Measurements from ENCODE around the gene GPHA2. TPM values are rescaled to one million over a fixed set of nuclear protein-coding genes. Genes with fewer than 3 reads are reported as not detected.

Gene GPHA2, protein sequence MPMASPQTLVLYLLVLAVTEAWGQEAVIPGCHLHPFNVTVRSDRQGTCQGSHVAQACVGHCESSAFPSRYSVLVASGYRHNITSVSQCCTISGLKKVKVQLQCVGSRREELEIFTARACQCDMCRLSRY
- not detected in 2 replicates for total RNA-seq

DNA sequence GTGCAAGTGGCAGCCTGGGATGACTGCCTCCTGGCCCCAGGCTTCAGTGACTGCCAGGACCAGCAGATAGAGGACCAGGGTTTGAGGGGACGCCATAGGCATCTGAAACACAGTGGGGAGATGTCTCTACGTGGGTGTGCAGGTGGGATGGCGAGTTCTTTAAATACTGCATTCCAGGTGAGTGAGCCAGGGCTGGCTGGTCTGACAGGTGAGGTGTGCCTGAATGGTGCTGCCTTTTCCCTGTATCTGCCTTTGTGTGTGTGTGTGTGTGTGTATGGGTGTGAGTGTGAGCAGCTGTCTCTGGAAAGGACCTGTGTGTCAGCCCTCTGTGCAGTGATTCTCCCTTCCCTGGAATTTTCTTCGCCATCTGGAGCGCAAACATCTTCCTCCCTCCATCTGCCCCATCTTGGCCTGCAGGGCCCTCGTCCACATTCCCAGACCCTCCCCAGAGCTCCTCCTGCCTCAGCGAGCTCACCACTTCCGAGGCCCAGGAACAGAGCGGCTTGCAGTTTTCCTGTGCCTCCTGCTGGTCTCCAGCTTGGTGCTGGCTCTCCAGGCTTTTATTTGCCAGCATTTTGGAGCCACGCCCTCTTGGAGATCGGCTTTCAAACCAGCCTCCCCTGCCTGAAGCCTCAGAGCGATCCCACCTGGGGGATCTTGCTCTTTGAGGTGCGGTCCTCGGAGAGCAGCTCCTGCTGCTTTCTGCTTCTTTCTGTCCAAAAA is at the start of gene GPHA2:
Gene GPHA2 (minus strand): TSS at position 535 of the 723 bp plus-strand sequence. CDS start 433 bp downstream, at position 102.

GRCh38 chr11:64971421-64972233 is 35.9 kb upstream of the GPHA2 start, which contains the start of gene MAJIN:
Gene MAJIN (minus strand): TSS chr11:64972108. CDS start chr11:64959405, 12,703 bp downstream.

GRCh38 chr11:64923944-64924909 is 11.5 kb downstream of the GPHA2 start, which contains the start of gene PPP2R5B:
Gene PPP2R5B (plus strand): TSS chr11:64924689. CDS start chr11:64925735, 1,046 bp downstream.

DNA sequence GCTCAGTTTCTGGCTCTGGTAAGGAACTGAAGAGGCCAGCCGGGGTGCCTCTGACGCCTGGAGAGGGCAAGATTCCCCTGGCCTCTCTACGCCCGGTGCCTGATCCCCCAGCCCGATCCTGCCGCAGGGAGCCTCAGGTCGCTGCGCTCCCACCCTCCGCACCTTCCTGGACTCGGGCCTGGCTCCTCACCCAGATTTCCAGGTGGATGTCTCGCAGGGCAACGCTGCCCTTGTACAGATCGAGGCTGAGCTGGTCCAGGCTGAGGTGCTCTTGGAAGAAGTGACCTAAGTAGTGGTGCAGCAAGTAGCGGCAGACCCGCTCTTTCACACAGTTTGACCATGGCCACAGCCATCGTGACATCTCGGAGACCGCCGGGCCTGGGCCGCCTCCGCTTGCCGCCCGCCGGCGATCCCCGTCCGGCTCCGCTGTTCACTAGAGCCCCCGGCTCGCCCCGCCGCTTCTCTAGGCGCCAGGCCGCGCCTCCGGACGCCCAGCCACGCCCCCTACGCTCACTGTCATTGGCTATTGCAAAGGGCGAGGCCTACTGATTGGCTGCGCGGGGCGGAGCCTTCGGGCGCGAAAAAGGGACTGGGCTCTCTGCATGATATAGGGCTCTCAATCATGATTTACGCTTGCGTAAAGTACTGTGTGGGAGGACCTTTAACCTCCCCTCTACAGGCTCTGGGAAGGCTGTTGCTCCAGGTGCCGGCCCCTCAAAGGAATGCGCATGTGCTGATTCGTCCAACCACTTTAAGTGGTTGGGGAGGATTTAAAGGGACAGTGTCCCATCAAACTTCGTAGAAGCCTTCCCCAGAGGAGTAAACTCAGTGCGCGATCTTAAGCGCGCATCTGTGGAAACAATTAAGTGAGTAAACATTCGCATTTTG is 18.7 kb downstream of the GPHA2 start, which contains the start of gene ATG2A:
Gene ATG2A (minus strand): TSS at position 435 of the 888 bp plus-strand sequence. CDS start 74 bp downstream, at position 361.

Small RNA genes lying within 50 kb of the gene (small RNA-seq; reads per million reads assigned to genes)
- not detected for gene MIR6749
- gene MIR6750: not detected

Other genes with a start within 250 kb of the GPHA2 start
- gene NRXN2, start 212.7 kb downstream of the GPHA2 start, total RNA-seq: not detected in 2 replicates
- 0.98 and 1.1 TPM in 2 replicates for gene RASGRP2, start 191.8 kb downstream of the GPHA2 start, total RNA-seq
- 0.19 and 0.33 TPM in 2 replicates for gene PYGM, start 175.9 kb downstream of the GPHA2 start, total RNA-seq
- 143 and 146 TPM in 2 replicates for gene SF1, start 157.4 kb downstream of the GPHA2 start, total RNA-seq
- gene MAP4K2, start 132.7 kb downstream of the GPHA2 start, total RNA-seq: 43.7 and 66.3 TPM in 2 replicates
- 21.7 and 26.5 TPM in 2 replicates for gene MEN1, start 125.3 kb downstream of the GPHA2 start, total RNA-seq
- 0.33 and 0.38 TPM in 2 replicates for gene CDC42BPG, start 91.2 kb downstream of the GPHA2 start, total RNA-seq
- 97.7 and 129 TPM in 2 replicates for gene EHD1, start 57.3 kb downstream of the GPHA2 start, total RNA-seq
- 19.1 and 19.3 TPM in 2 replicates for gene ATG2A, start 18.7 kb downstream of the GPHA2 start, total RNA-seq
- gene PPP2R5B, start 11.2 kb downstream of the GPHA2 start, total RNA-seq: 10.8 and 12.4 TPM in 2 replicates
- not detected in 2 replicates for gene MAJIN, start 36.2 kb upstream of the GPHA2 start, total RNA-seq
- 0.38 and 0.98 TPM in 2 replicates for gene BATF2, start 61.1 kb upstream of the GPHA2 start, total RNA-seq
- gene ARL2, start 78.3 kb upstream of the GPHA2 start, total RNA-seq: 97.8 and 115 TPM in 2 replicates
- 11.4 and 13.7 TPM in 2 replicates for gene SNX15, start 91.5 kb upstream of the GPHA2 start, total RNA-seq
- 9.3 and 12.4 TPM in 2 replicates for gene SAC3D1, start 105.3 kb upstream of the GPHA2 start, total RNA-seq
- gene NAALADL1, start 122.7 kb upstream of the GPHA2 start, total RNA-seq: 5.5 and 7.2 TPM in 2 replicates
- 9.5 and 15.1 TPM in 2 replicates for gene CDCA5, start 148.1 kb upstream of the GPHA2 start, total RNA-seq
- gene ZFPL1, start 148.3 kb upstream of the GPHA2 start, total RNA-seq: 39.3 and 45.1 TPM in 2 replicates
- 204 and 261 TPM in 2 replicates for gene VPS51, start 160.3 kb upstream of the GPHA2 start, total RNA-seq
- 16.9 and 20.6 TPM in 2 replicates for gene TM7SF2, start 176.0 kb upstream of the GPHA2 start, total RNA-seq
- 8.0 and 11.4 TPM in 2 replicates for gene ZNHIT2, start 181.8 kb upstream of the GPHA2 start, total RNA-seq
- 163 and 171 TPM in 2 replicates for gene FAU, start 186.2 kb upstream of the GPHA2 start, total RNA-seq
- 54.5 and 58.6 TPM in 2 replicates for gene MRPL49, start 186.4 kb upstream of the GPHA2 start, total RNA-seq
- 9.8 and 21.8 TPM in 2 replicates for gene SYVN1, start 198.6 kb upstream of the GPHA2 start, total RNA-seq
- gene SPDYC, start 234.3 kb upstream of the GPHA2 start, total RNA-seq: not detected in 2 replicates
- gene CAPN1, start 246.0 kb upstream of the GPHA2 start, total RNA-seq: 173 and 196 TPM in 2 replicates

All from vein endothelial cell (primary cell).